Breast epithelium (tissue), 3 donors: ENCODE results near the gene PCNX1.

Experiments
- POLR2A ChIP-seq: fragments of 450-650 bp; IDR thresholded peaks from one replicate; pipeline ENCODE4 v1.6.1; 2016; ENCODE audit warnings: antibody characterized with exemption, mild to moderate bottlenecking, moderate library complexity
- POLR2AphosphoS5 ChIP-seq, 3 donors: sonication (generic); formaldehyde crosslinking; IDR thresholded peaks; one replicate each; pipeline ENCODE4 v1.6.1; 2017; ENCODE audit warnings: antibody characterized with exemption in 3 of 3
- TF ChIP-seq, protein P1 (sequence below), 3 donors: fragments of 450-650 bp; IDR thresholded peaks; one replicate each; pipeline ENCODE4 v1.5.1; 2016 to 2017; ENCODE audit warnings: antibody characterized with exemption in 3 of 3, mild to moderate bottlenecking in 3 of 3, moderate library complexity in 3 of 3

DNA sequence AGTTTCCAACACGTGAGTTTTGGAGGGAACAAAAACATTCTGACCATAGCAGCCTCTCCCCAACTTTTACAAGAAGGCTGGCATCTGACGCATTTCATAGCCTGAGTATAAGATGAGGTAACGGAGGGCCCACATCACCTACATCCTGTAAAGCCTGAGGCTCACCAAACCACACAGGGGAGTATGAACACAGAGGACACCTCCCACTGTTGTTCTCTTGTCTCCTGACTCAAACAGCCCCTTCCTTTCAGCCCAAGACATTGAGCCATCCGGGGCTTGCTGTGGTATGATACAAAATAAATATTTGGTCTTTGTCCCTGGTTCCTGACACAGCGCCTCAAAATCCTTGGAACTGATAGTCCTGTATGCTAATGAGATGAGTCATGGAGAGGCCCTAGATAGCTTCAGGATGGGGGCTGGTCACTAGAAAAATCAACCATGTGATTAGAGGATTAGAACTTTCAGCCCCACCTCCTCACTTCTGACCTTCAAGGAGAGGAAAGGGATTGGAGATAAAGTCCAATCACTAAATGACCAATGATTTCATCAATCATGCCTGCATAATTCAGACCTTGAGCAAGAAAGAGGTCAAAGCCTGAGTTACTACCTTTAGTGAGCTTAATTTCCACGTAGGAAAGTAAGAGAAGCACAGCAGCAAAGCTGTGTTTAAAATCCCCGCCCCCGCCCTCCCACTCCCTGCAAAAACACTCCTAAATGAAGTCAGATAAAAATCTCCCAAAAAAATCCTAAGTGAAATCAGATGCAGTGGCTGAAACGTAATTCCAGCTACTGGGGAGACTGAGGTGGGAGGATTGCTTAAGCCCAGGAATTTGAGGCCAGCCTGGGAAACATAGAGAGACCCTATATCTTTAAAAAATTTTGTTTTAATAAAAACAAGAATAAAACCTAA, 236.4 kb downstream of the PCNX1 start:
- no peak for TF ChIP-seq POLR2A
- no peak for TF ChIP-seq POLR2AphosphoS5 (IDR thresholded peaks at IDR 0.05)
- TF ChIP-seq, protein P1, sequence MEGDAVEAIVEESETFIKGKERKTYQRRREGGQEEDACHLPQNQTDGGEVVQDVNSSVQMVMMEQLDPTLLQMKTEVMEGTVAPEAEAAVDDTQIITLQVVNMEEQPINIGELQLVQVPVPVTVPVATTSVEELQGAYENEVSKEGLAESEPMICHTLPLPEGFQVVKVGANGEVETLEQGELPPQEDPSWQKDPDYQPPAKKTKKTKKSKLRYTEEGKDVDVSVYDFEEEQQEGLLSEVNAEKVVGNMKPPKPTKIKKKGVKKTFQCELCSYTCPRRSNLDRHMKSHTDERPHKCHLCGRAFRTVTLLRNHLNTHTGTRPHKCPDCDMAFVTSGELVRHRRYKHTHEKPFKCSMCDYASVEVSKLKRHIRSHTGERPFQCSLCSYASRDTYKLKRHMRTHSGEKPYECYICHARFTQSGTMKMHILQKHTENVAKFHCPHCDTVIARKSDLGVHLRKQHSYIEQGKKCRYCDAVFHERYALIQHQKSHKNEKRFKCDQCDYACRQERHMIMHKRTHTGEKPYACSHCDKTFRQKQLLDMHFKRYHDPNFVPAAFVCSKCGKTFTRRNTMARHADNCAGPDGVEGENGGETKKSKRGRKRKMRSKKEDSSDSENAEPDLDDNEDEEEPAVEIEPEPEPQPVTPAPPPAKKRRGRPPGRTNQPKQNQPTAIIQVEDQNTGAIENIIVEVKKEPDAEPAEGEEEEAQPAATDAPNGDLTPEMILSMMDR (IDR thresholded peaks at IDR 0.05): no peak
